Measurements from ENCODE around the gene SPATS2. TPM values are rescaled to one million over a fixed set of nuclear protein-coding genes. Genes with fewer than 3 reads are reported as not detected.
A peak's percentile ranks its signal among the peaks of the same experiment; 100 is the strongest.

The SPATS2 gene
- total RNA-seq, 1 experiment from 2014 or later, result 50.7 TPM

DNA sequence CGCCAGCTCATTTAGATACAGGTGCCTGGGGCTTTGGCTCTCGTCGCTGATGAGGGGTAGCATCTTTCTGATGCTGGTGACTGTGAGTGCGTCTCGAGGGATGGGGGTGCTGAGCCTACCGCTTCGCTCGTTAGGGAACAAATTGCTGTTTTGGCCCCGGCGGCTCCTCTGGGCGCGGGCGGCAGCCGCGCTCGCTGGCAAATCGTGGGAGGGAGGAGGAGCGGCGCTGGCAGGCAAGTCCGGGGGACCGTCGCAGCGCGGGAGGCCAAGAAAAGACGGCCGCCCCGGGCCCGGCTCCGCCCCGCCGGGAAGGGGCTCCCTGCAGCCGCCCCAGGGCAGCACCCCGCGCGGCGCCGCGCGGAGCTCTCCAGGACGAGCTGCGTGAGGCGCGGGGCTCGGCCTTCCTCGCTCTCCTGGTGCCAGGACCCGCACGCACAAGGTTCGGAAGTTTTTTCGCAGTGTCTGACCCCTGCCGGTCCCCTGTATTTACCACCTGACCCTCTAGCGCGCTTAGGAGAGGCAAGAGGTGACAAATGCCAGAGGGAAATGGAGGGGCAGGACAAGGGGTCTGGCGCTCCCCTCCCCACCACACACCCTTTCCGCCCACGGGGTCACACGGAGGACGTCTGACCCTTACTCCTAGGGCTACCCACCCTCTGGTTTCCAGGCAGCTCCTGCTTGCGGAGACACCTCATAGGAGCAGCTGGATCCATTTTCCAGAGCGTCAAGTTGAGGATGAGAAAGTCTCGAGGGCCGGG is 170.7 kb downstream of the SPATS2 start:
- DNase-seq, result peak; percentile 52
- no peaks in the 10 kb centered on the region for H3K27me3 ChIP-seq (ENCODE audit: low read length)
- no peaks in the 10 kb centered on the region for H3K79me2 ChIP-seq (ENCODE audit: low read length)
- no peaks in the 10 kb centered on the region for H3K9me2 ChIP-seq (replicated peaks; ENCODE audit: insufficient read depth, low read length)
- H3K9me3 ChIP-seq (ENCODE audit: low read length), result no peaks in the 10 kb centered on the region
- H3K4me1 ChIP-seq (ENCODE audit: low read length), result peaks cover 31% of the 10 kb centered on the region
- 0 out of 2 replicates have a peak, but pooled peaks cover 3% of the 10 kb centered on the region for H4K20me1 ChIP-seq (ENCODE audit: insufficient read depth, low read depth, low read length)
- H2AFZ ChIP-seq (ENCODE audit: low read length), result no peak overlapping the region
- peak overlapping the region; percentile 60; the same call in 1 of the 2 replicates for H3K4me3 ChIP-seq (ENCODE audit: low read length)
- H3K9ac ChIP-seq (ENCODE audit: low read length), result peak overlapping the region; percentile 30; the same call in 1 of the 2 replicates
- peak overlapping the region; percentile 53 for H3K4me2 ChIP-seq (ENCODE audit: low read depth, low read length, poor library complexity, severe bottlenecking)
- H3K36me3 ChIP-seq (ENCODE audit: insufficient read depth, low read length), result no peaks in the 10 kb centered on the region
- H3K27ac ChIP-seq (ENCODE audit: low read length), result no peak overlapping the region

DNA sequence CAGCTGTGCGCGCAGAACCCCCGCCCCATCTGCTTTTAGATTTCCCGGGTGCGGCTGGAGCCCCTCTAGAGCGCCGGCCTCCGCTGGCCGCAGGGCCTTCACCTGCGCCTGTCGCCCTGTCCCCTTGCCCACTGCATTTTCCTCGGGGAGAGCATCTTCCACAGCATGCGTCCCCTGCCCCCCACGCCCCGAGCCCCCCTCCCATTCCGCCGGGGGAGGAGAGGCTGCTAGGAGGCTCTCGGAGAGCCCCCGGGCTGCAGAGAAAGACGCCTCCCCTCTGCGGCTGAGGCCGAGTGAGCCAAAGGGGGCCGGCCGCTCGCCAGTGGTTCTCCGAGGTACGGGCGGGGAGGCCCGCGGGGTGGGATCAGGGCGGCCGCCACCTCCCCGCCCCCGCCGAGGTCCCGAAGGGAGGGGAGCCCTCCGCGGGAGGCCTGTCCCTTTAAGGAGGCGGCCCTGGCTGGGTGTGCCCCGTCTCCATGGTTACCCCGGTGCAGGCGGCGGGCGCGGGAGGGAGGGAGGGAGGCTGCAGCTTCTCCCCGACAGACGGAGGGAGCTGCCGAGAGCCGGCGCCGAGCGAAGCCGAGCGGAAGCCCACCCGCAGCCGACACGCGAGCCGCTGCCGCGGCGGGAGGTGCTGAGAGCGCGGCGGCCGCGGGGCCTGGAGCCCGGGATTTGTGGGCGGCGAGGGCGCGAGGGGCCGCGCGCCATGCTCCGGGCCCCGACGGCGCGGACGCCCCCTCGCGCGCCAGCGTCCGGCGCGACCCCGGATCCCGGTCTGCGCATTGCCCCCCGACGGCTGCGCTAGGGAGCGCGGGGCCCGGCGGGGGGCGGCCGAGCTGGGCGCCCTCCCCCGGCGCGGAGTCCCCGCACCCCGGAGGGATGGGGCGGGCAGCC is 171.5 kb downstream of the SPATS2 start, which contains the start of gene KCNH3:
TSS of gene KCNH3 (plus strand) at position 521 of the 894 bp plus-strand sequence. CDS start 387 bp downstream, outside the sequence.
- H3K9me2 ChIP-seq (replicated peaks; ENCODE audit: insufficient read depth, low read length), result no peaks in the 10 kb centered on the region
- peak within 1 kb of the TSS; percentile 30; the same call in 1 of the 2 replicates for H3K9ac ChIP-seq (ENCODE audit: low read length)
- H3K27ac ChIP-seq (ENCODE audit: low read length), result no peak within 1 kb of the TSS
- peaks cover 31% of the 10 kb centered on the region for H3K4me1 ChIP-seq (ENCODE audit: low read length)
- no peak within 1 kb of the TSS for H2AFZ ChIP-seq (ENCODE audit: low read length)
- H3K27me3 ChIP-seq (ENCODE audit: low read length), result no peaks in the 10 kb centered on the region
- 0 out of 2 replicates have a peak, but pooled peaks cover 3% of the 10 kb centered on the region for H4K20me1 ChIP-seq (ENCODE audit: insufficient read depth, low read depth, low read length)
- peak within 1 kb of the TSS; percentile 60; the same call in 1 of the 2 replicates for H3K4me3 ChIP-seq (ENCODE audit: low read length)
- H3K4me2 ChIP-seq (ENCODE audit: low read depth, low read length, poor library complexity, severe bottlenecking), result peak within 1 kb of the TSS; percentile 53
- H3K79me2 ChIP-seq (ENCODE audit: low read length), result no peaks in the 10 kb centered on the region
- no peaks in the 10 kb centered on the region for H3K9me3 ChIP-seq (ENCODE audit: low read length)
- peak; percentile 83 for DNase-seq
- H3K36me3 ChIP-seq (ENCODE audit: insufficient read depth, low read length), result no peaks in the 10 kb centered on the region

DNA sequence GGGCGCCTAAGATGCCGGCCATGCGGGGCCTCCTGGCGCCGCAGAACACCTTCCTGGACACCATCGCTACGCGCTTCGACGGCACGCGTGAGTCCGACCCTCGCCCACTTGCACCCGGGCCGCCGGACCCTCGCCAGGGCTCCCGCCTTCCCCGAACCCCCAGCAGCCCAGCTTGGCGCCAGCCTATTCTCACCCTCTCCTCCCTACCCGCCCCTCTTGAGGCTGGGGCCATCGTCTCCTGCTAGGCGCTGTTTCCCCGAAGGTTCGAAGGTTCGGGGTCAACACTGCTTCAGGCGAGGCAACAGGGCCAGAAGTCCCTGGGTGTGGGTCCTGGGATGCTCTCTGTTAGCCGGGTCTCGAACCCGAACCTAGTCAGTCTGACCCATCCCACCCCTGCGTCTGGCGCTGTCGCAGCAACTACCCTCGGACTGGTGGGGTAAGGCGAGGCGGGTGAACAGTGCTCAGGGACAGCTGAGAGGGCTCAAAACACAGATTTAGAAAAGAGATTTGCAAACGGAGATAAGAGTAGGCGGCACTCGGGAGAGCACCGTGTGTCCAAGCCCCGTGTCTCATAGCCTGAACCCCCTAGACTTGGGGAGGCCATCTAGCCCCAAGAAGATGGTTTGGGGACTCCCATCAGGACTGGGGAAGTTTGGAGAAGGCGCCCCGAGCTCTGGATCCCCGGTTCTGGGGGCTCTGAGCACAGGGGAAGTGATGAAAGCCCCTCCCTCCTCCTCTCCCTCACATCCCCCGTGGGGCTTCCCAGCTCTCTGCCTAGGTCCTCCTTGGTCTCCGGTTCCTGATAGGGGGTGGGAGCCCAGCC is 172.4 kb downstream of the SPATS2 start:
- Histone ChIP-seq H3K27me3 (ENCODE audit: low read length) (no peaks in the 10 kb centered on the region), H3K4me2 (ENCODE audit: low read depth, low read length, poor library complexity, severe bottlenecking) (peak overlapping the region; percentile 23), H3K27ac (ENCODE audit: low read length) (no peak overlapping the region), H4K20me1 (ENCODE audit: insufficient read depth, low read depth, low read length) (0 out of 2 replicates have a peak, but pooled peaks cover 3% of the 10 kb centered on the region), H3K4me3 (ENCODE audit: low read length) (no peak overlapping the region), H3K79me2 (ENCODE audit: low read length) (no peaks in the 10 kb centered on the region), H3K36me3 (ENCODE audit: insufficient read depth, low read length) (no peaks in the 10 kb centered on the region), H3K9ac (ENCODE audit: low read length) (no peak overlapping the region), H3K4me1 (ENCODE audit: low read length) (peaks cover 31% of the 10 kb centered on the region), H2AFZ (ENCODE audit: low read length) (no peak overlapping the region), H3K9me3 (ENCODE audit: low read length) (no peaks in the 10 kb centered on the region), H3K9me2 (replicated peaks; ENCODE audit: insufficient read depth, low read length) (no peaks in the 10 kb centered on the region)
- DNase-seq, result no peak

DNA sequence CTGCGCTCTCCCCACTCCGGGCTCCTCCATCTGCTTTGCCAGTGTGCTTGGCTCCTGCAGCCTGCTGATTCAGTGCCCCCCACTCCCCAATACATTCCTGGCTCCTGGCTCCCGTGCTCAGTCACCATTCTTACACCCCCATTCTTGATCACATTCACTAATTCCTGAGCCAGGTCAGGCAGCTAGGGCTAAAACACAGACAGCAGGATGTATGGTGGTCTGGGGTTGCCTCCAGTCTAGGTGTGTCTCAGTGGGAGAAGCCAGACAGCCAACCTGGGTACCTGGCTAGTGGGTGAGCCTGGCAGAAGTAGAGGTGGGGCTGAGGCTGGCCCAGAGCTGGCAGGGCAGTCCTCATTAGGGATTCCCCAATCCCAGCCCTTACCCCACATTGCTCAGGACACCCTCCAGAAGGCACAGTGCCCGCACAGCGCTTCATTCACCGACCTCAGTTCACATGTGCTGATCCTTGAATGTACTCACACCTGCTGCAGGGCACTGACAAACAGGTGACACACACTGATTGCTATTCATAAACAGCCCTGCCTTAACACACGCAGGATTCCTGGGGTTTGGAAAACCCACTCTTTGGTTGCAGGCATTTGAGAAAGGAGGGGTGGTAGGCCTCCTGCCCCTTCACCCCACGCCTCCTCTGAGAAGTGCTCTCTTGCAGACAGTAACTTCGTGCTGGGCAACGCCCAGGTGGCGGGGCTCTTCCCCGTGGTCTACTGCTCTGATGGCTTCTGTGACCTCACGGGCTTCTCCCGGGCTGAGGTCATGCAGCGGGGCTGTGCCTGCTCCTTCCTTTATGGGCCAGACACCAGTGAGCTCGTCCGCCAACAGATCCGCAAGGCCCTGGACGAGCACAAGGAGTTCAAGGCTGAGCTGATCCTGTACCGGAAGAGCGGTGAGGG is 173.2 kb downstream of the SPATS2 start:
- Histone ChIP-seq H3K27ac (ENCODE audit: low read length) (no peak overlapping the region), H3K4me1 (ENCODE audit: low read length) (peaks cover 31% of the 10 kb centered on the region), H3K36me3 (ENCODE audit: insufficient read depth, low read length) (no peaks in the 10 kb centered on the region), H3K27me3 (ENCODE audit: low read length) (no peaks in the 10 kb centered on the region), H3K4me3 (ENCODE audit: low read length) (no peak overlapping the region), H3K79me2 (ENCODE audit: low read length) (no peaks in the 10 kb centered on the region), H3K9me2 (replicated peaks; ENCODE audit: insufficient read depth, low read length) (no peaks in the 10 kb centered on the region), H3K9ac (ENCODE audit: low read length) (no peak overlapping the region), H4K20me1 (ENCODE audit: insufficient read depth, low read depth, low read length) (0 out of 2 replicates have a peak, but pooled peaks cover 3% of the 10 kb centered on the region), H3K9me3 (ENCODE audit: low read length) (no peaks in the 10 kb centered on the region), H2AFZ (ENCODE audit: low read length) (no peak overlapping the region), H3K4me2 (ENCODE audit: low read depth, low read length, poor library complexity, severe bottlenecking) (no peak overlapping the region)
- no peak for DNase-seq

DNA sequence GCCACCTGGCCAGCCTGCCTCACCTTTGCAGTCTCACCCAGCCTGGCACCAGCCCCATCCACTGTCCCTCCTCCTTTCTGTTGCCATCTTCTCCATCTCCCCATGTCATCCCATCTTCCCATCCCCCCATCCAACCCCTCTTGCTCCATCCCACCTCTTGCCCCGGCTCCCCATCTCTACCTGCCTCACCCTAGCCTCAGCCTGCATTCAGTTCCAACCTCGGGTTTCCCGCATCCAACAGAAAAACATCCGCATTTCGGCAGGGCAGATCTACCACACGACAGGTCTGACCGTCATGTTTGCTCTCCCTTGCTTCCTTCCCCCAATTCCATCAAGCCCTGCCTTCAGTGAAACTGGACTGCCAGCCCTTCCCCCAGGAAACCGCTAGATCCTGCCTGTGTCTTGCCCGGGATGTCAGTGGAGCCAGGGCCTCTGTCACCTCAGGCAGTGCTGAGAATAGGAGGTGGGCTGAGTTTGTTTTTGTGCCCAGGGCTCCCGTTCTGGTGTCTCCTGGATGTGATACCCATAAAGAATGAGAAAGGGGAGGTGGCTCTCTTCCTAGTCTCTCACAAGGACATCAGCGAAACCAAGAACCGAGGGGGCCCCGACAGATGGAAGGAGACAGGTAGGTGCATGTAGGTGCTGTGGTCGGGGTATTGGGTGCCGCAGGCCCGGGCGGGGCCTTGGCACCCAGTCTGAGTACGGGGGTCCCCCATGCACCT is 174.0 kb downstream of the SPATS2 start:
- Histone ChIP-seq H3K4me3 (ENCODE audit: low read length) (no peak overlapping the region), H3K9ac (ENCODE audit: low read length) (no peak overlapping the region), H3K9me3 (ENCODE audit: low read length) (no peaks in the 10 kb centered on the region), H3K27ac (ENCODE audit: low read length) (no peak overlapping the region), H3K79me2 (ENCODE audit: low read length) (no peaks in the 10 kb centered on the region), H3K36me3 (ENCODE audit: insufficient read depth, low read length) (no peaks in the 10 kb centered on the region), H2AFZ (ENCODE audit: low read length) (no peak overlapping the region), H3K9me2 (replicated peaks; ENCODE audit: insufficient read depth, low read length) (no peaks in the 10 kb centered on the region), H4K20me1 (ENCODE audit: insufficient read depth, low read depth, low read length) (0 out of 2 replicates have a peak, but pooled peaks cover 3% of the 10 kb centered on the region), H3K4me2 (ENCODE audit: low read depth, low read length, poor library complexity, severe bottlenecking) (no peak overlapping the region), H3K4me1 (ENCODE audit: low read length) (peaks cover 27% of the 10 kb centered on the region), H3K27me3 (ENCODE audit: low read length) (no peaks in the 10 kb centered on the region)
- DNase-seq, result no peak

DNA sequence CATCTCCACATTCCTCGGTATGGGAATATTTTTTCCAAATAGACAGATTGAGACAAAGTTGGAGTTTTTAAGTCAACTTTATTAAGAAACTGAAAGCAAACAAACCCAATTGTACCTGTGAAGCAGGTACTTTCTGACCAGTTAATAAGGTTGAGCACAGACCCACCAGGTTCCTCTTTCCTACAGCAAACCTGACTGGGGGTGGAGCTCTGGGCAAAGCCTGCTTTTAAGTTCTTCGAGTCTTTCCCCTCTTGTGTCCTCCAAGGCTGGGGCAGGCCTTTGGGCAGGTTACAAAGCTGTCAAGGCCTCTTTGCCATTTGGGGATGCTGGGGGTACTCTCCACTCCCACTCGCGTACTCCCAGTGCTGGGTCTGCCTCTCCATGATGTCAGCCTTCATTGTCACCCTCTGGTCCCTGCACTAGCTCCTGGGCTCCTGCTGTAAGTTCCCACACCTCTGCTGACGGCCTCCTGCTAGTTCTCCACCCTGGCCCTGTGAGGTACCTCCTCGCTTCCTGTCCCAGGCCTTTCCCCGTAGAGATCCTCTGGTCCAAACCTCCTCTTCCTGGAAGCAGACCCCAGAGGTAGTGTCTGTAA is 174.7 kb downstream of the SPATS2 start:
- peak; percentile 54 for DNase-seq

More for the DNA sequence above, 174.7 kb downstream of the SPATS2 start:
- H3K4me2 ChIP-seq (ENCODE audit: low read depth, low read length, poor library complexity, severe bottlenecking), result no peak overlapping the region
- 0 out of 2 replicates have a peak, but pooled peaks cover 3% of the 10 kb centered on the region for H4K20me1 ChIP-seq (ENCODE audit: insufficient read depth, low read depth, low read length)
- H3K4me3 ChIP-seq (ENCODE audit: low read length), result no peak overlapping the region
- H3K9me2 ChIP-seq (replicated peaks; ENCODE audit: insufficient read depth, low read length), result no peaks in the 10 kb centered on the region
- no peaks in the 10 kb centered on the region for H3K27me3 ChIP-seq (ENCODE audit: low read length)
- peaks cover 19% of the 10 kb centered on the region for H3K4me1 ChIP-seq (ENCODE audit: low read length)
- H3K27ac ChIP-seq (ENCODE audit: low read length), result no peak overlapping the region
- H3K36me3 ChIP-seq (ENCODE audit: insufficient read depth, low read length), result no peaks in the 10 kb centered on the region
- no peak overlapping the region for H2AFZ ChIP-seq (ENCODE audit: low read length)
- no peaks in the 10 kb centered on the region for H3K79me2 ChIP-seq (ENCODE audit: low read length)
- H3K9ac ChIP-seq (ENCODE audit: low read length), result no peak overlapping the region
- H3K9me3 ChIP-seq (ENCODE audit: low read length), result no peaks in the 10 kb centered on the region
